AG09319 (cell line): ENCODE data around the gene TIAM2.

Source experiments
- DNase-seq: peaks from one replicate; pipeline ENCODE4 v3.0.0-alpha.2; 2010; ENCODE audit warnings: low read depth; ENCODE audit errors: extremely low read depth
- CTCF ChIP-seq: IDR thresholded peaks from 2 replicates; pipeline ENCODE4 v1.5.1; 2011; ENCODE audit warnings: low read depth, mild to moderate bottlenecking, inconsistent platforms, low read length, moderate library complexity

Gene TIAM2

DNA sequence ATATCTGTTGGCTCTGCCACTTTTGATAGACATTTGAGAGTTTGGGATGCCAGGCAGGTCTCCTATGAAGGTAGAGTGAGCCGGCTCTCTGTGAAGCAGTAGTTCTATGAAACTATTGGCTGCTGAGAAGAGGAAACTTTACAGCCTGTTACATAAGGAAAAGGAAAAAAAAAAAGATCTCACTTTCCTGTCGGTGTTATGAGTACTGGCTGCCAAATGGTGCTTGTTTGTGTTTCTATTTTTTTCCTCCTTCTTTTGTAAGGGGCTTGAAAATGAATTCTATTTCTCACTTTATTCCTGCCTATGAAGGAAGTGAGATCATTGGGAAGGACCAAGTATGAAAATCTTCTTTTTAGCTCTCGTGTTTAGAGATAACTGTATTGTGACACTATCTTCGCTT is 195.6 kb downstream of the TIAM2 start:
- TF ChIP-seq CTCF: no peak
- no peak for DNase-seq

GRCh38 chr6:155193526-155193925 is 198.4 kb downstream of the TIAM2 start:
- TF ChIP-seq CTCF: no peak
- no peak for DNase-seq

GRCh38 chr6:155194399-155194798 is 199.3 kb downstream of the TIAM2 start:
- DNase-seq: no peak
- no peak for TF ChIP-seq CTCF

GRCh38 chr6:155195903-155196302 is 200.8 kb downstream of the TIAM2 start:
- DNase-seq: no peak
- no peak for TF ChIP-seq CTCF

DNA sequence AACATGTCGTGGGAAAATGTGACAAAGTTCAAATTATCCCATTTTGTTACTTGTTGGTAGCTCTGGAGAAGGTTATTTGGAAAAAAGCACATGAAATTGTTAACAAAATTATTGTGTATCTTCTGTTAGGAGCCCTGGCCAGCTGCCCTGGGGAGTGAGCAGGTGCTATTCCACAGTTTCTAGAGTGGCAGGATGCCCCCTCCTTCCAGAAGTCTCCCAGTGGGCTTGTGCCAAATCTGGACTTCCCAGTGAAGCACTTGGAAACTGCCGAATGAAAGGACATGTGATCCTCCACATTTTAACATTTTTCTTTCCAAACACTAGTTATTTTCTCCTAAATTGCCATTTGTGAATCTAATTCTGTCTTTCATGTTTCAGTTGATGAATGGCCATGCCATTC is 201.8 kb downstream of the TIAM2 start:
- no peak for TF ChIP-seq CTCF
- no peak for DNase-seq

- DNase-seq: no peak
- TF ChIP-seq CTCF: no peak
Measured at GRCh38 chr6:155197932-155198331, 202.8 kb downstream of the TIAM2 start.

GRCh38 chr6:155200012-155200411 is 204.9 kb downstream of the TIAM2 start:
- DNase-seq: no peak
- no peak for TF ChIP-seq CTCF
